ENCODE data around the gene MSL3B.

The MSL3B gene

GRCh38 chr2:233849607-233850271, 18.4 kb downstream of the MSL3B start:
- Histone ChIP-seq H3K9ac (ENCODE audit: low read length) (no peak overlapping the region), H3K4me3 (ENCODE audit: low read length) (no peak overlapping the region), H3K27me3 (ENCODE audit: low read depth, low read length) (no peaks in the 10 kb centered on the region), H3K9me3 (ENCODE audit: insufficient read depth, low read length) (no peaks in the 10 kb centered on the region), H2AFZ (ENCODE audit: low read depth, low read length) (no peak overlapping the region), H3K4me1 (ENCODE audit: low read length) (peaks cover 24% of the 10 kb centered on the region), H3K4me2 (ENCODE audit: low read length) (no peak overlapping the region), H3K36me3 (replicated peaks; ENCODE audit: low read depth, low read length) (peaks cover 71% of the 10 kb centered on the region), H3K79me2 (ENCODE audit: low read length) (peaks cover 79% of the 10 kb centered on the region), H4K20me1 (ENCODE audit: insufficient read depth, low read length) (peaks cover 36% of the 10 kb centered on the region), H3K27ac (ENCODE audit: low read length) (no peak overlapping the region)
- no peak for TF ChIP-seq EZH2phosphoT487 (IDR thresholded peaks at IDR 0.05; ENCODE audit: low read depth)
- TF ChIP-seq CTCF (IDR thresholded peaks at IDR 0.05; ENCODE audit: low read depth, low read length), result no peak

DNA sequence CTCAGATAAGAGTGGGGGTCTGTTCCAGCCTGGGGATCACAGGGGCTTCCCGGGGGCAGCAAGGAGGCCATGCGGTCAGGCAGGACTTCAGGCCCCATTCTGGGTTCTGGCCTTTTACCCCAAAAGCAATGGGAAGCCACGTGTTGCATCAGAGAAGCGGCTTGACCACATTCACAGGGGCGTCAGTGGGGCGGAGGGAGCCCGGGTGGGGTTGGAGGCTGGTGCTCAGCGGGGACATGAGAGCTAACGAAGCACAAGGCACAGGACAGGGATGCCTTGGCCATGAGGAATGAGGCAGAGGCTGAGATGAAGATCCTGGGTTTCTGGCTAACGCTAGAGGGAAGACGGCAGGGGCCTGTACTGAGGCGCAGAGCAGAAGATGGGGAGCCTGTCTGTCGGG, 19.9 kb downstream of the MSL3B start:
- H3K4me1 ChIP-seq (ENCODE audit: low read length), result peaks cover 24% of the 10 kb centered on the region
- peaks cover 80% of the 10 kb centered on the region for H3K79me2 ChIP-seq (ENCODE audit: low read length)
- H3K27ac ChIP-seq (ENCODE audit: low read length), result no peak overlapping the region
- H3K27me3 ChIP-seq (ENCODE audit: low read depth, low read length), result no peaks in the 10 kb centered on the region
- TF ChIP-seq CTCF (IDR thresholded peaks at IDR 0.05; ENCODE audit: low read depth, low read length) (no peak), EZH2phosphoT487 (IDR thresholded peaks at IDR 0.05; ENCODE audit: low read depth) (no peak)
- H3K4me2 ChIP-seq (ENCODE audit: low read length), result no peak overlapping the region
- H3K4me3 ChIP-seq (ENCODE audit: low read length), result no peak overlapping the region
- peaks cover 81% of the 10 kb centered on the region for H3K36me3 ChIP-seq (replicated peaks; ENCODE audit: low read depth, low read length)
- no peaks in the 10 kb centered on the region for H3K9me3 ChIP-seq (ENCODE audit: insufficient read depth, low read length)
- no peak overlapping the region for H3K9ac ChIP-seq (ENCODE audit: low read length)
- H2AFZ ChIP-seq (ENCODE audit: low read depth, low read length), result no peak overlapping the region
- peaks cover 36% of the 10 kb centered on the region for H4K20me1 ChIP-seq (ENCODE audit: insufficient read depth, low read length)

DNA sequence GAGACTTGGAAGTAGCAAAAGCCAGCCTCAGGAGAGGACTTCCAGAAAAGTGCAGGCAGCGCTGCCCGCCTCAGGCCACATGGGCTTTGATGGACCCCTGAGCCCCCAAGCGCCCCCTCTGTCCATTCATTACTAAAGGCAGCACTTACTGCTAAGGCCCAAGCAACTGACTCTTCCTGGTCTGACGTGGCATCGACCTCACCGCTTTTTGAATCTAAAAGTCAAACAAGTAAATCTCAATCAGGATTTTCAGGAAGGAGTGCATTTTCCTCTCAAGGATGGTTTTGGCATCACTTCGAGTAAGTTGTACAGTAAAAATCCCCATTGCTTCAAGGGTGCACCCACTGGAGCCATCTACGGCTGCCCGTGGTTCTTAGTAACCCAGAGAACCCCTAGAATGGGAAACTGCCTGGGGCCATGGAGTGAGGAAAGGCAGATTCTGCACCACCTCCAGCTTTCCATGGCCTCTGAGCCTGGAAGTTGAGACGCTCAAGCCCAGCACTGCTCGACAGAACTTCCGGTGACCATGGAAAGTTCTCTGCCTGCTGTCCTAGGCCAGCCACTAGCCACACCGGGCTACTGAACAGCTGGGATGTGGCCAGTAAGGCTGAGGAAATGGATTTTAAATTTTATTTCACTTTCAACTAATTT, 20.8 kb downstream of the MSL3B start:
- Histone ChIP-seq H3K4me3 (ENCODE audit: low read length) (no peak overlapping the region), H3K4me2 (ENCODE audit: low read length) (no peak overlapping the region), H3K27ac (ENCODE audit: low read length) (no peak overlapping the region), H4K20me1 (ENCODE audit: insufficient read depth, low read length) (peaks cover 30% of the 10 kb centered on the region), H3K36me3 (replicated peaks; ENCODE audit: low read depth, low read length) (peaks cover 84% of the 10 kb centered on the region), H3K79me2 (ENCODE audit: low read length) (peaks cover 79% of the 10 kb centered on the region), H3K9me3 (ENCODE audit: insufficient read depth, low read length) (no peaks in the 10 kb centered on the region), H2AFZ (ENCODE audit: low read depth, low read length) (no peak overlapping the region), H3K9ac (ENCODE audit: low read length) (no peak overlapping the region), H3K4me1 (ENCODE audit: low read length) (peaks cover 18% of the 10 kb centered on the region), H3K27me3 (ENCODE audit: low read depth, low read length) (no peaks in the 10 kb centered on the region)
- TF ChIP-seq CTCF (IDR thresholded peaks at IDR 0.05; ENCODE audit: low read depth, low read length) (no peak), EZH2phosphoT487 (IDR thresholded peaks at IDR 0.05; ENCODE audit: low read depth) (no peak)

- Histone ChIP-seq H2AFZ (ENCODE audit: low read depth, low read length) (no peak overlapping the region), H3K4me2 (ENCODE audit: low read length) (no peak overlapping the region), H3K9ac (ENCODE audit: low read length) (no peak overlapping the region), H4K20me1 (ENCODE audit: insufficient read depth, low read length) (peaks cover 23% of the 10 kb centered on the region; the same call in 1 of the 2 replicates), H3K4me1 (ENCODE audit: low read length) (peaks cover 11% of the 10 kb centered on the region), H3K36me3 (replicated peaks; ENCODE audit: low read depth, low read length) (peaks cover 83% of the 10 kb centered on the region), H3K79me2 (ENCODE audit: low read length) (peaks cover 78% of the 10 kb centered on the region), H3K4me3 (ENCODE audit: low read length) (no peak overlapping the region), H3K27me3 (ENCODE audit: low read depth, low read length) (no peaks in the 10 kb centered on the region), H3K27ac (ENCODE audit: low read length) (no peak overlapping the region; the same call in 1 of the 2 replicates), H3K9me3 (ENCODE audit: insufficient read depth, low read length) (no peaks in the 10 kb centered on the region)
- TF ChIP-seq EZH2phosphoT487 (IDR thresholded peaks at IDR 0.05; ENCODE audit: low read depth) (no peak), CTCF (IDR thresholded peaks at IDR 0.05; ENCODE audit: low read depth, low read length) (no peak)
Observed at GRCh38 chr2:233846387-233847247, 21.6 kb downstream of the MSL3B start.
